LNCAP (cell line): ENCODE data around the gene TTLL11.
A peak's percentile ranks its signal among the peaks of the same experiment; 100 is the strongest.

Source experiments
- CTCF ChIP-seq: fragments of 450-650 bp; IDR thresholded peaks from 2 replicates; pipeline ENCODE4 v1.5.1; 2017; ENCODE audit warnings: mild to moderate bottlenecking

TTLL11 gene

DNA sequence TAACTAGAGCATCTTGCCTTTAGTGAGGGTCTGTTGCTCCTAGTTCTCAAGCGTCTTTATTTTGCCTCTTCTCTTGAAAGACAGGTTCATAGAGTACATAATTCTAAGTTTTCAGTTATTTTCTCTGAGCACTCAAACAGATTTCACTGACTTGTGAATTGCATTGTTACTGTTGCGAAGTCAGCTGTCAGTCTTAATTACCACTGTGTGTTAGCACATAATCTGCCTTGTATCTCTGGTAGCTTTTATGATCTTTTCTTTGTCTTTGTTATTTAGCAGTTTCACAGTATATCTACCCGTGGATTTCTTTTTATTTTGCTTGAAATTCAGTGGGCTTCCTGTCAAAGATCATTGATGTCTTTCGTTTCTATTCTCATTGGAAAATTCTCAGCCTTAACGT lies 192.9 kb downstream of the TTLL11 start:
- no peak for TF ChIP-seq CTCF

GRCh38 chr9:121898856-121899255 lies 194.3 kb downstream of the TTLL11 start:
- no peak for TF ChIP-seq CTCF

DNA sequence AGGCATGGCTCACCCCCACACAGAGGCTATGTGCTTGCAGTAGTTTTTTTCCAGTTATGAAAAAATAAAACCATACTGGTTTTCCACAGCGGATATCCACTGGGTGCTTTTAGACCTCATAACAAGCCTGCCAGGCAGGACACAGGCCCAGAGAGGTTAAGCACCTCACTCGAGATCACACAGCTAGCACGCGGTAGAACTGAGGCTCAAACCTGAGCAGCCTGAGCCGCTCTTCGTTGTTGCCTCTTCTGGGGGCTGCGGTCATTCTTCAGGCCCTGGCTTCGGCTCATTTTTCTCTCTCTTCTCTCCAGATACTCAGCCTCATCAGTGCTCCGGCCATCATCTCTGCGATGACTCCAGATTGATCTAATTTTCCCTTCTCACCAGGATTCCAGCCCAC lies 196.0 kb downstream of the TTLL11 start:
- TF ChIP-seq CTCF: no peak

- no peak for TF ChIP-seq CTCF
These were observed 196.6 kb downstream of the TTLL11 start for GRCh38 chr9:121896545-121896943.

- TF ChIP-seq CTCF: peak; percentile 11; the same call in 1 of the 2 replicates
These were observed 197.1 kb downstream of the TTLL11 start for GRCh38 chr9:121895818-121896544.

DNA sequence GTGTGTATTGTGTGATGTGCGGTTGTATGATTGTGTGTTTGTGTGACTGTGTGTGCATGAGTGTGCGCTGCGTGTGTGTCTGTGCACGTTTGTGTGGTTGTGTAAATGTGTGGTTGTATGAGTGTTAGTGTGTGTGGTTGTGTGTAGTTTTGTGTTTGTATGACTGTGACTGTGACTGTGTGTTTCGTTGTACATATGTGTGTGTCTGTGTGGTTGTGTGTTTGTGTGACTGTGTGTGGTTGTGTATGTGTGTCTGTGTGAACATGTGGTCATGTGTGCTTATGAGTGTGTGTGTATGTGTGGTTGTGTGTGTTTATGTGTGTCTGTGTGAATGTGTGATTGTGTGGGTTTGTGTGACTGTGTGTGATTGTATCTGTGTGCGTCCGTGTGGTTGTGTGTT lies 197.8 kb downstream of the TTLL11 start:
- no peak for TF ChIP-seq CTCF

DNA sequence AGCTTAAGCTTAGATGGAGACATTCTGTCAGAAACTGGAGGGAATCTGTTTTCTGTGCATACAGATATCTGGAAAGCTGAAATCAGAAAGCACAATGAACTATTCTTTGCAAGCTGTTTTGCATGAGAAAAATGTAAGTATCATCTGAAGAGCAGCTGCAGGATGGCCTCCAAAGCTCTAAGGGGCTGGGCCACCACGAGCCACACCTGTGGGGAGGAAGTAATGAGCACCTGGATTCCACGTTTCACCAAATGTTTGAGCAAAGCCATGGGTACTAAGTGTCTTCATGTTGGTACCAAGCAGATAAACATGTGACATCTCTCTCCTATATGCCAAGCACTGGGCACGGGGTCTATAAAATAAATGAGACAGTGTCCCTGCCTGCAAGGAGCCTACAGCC lies 199.3 kb downstream of the TTLL11 start:
- TF ChIP-seq CTCF: no peak

GRCh38 chr9:121892706-121893105 lies 200.4 kb downstream of the TTLL11 start:
- TF ChIP-seq CTCF: no peak
